Measurements from ENCODE around the gene ODC1.
A peak's percentile ranks its signal among the peaks of the same experiment; 100 is the strongest.

Gene ODC1

GRCh38 chr2:10448576-10449485 is 704 bp upstream of the ODC1 start (continued):
- no peak for TF ChIP-seq ZNF280D (tag by site-specific recombination; IDR thresholded peaks at IDR 0.05)
- TF ChIP-seq, protein P1, sequence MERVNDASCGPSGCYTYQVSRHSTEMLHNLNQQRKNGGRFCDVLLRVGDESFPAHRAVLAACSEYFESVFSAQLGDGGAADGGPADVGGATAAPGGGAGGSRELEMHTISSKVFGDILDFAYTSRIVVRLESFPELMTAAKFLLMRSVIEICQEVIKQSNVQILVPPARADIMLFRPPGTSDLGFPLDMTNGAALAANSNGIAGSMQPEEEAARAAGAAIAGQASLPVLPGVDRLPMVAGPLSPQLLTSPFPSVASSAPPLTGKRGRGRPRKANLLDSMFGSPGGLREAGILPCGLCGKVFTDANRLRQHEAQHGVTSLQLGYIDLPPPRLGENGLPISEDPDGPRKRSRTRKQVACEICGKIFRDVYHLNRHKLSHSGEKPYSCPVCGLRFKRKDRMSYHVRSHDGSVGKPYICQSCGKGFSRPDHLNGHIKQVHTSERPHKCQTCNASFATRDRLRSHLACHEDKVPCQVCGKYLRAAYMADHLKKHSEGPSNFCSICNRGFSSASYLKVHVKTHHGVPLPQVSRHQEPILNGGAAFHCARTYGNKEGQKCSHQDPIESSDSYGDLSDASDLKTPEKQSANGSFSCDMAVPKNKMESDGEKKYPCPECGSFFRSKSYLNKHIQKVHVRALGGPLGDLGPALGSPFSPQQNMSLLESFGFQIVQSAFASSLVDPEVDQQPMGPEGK (tag by site-specific recombination; IDR thresholded peaks at IDR 0.05): peak; percentile 44
- peak; percentile 55; the same call in 1 of the 2 replicates for TF ChIP-seq ZBTB20 (tag by site-specific recombination; IDR thresholded peaks at IDR 0.05)
- TF ChIP-seq YY1 (tag by site-specific recombination; IDR thresholded peaks at IDR 0.05): no peak
- TF ChIP-seq, protein P2, sequence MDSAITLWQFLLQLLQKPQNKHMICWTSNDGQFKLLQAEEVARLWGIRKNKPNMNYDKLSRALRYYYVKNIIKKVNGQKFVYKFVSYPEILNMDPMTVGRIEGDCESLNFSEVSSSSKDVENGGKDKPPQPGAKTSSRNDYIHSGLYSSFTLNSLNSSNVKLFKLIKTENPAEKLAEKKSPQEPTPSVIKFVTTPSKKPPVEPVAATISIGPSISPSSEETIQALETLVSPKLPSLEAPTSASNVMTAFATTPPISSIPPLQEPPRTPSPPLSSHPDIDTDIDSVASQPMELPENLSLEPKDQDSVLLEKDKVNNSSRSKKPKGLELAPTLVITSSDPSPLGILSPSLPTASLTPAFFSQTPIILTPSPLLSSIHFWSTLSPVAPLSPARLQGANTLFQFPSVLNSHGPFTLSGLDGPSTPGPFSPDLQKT (IDR thresholded peaks at IDR 0.05; ENCODE audit: borderline replicate concordance, low read depth, low read length): no peak
- TF ChIP-seq PRDM2 (tag by site-specific recombination; IDR thresholded peaks at IDR 0.05; ENCODE audit: borderline replicate concordance): no peak
- no peak for TF ChIP-seq ZNF585B (tag by site-specific recombination; IDR thresholded peaks at IDR 0.05)
- no peak for TF ChIP-seq ZNF239 (tag by site-specific recombination; IDR thresholded peaks at IDR 0.05)
- TF ChIP-seq ZNF473 (tag by site-specific recombination; IDR thresholded peaks at IDR 0.05): no peak
- no peak for TF ChIP-seq ZNF19 (tag by site-specific recombination; IDR thresholded peaks at IDR 0.05; ENCODE audit: low read depth)
- TF ChIP-seq ZNF544 (tag by site-specific recombination; IDR thresholded peaks at IDR 0.05): no peak
- TF ChIP-seq ZNF423 (tag by site-specific recombination; IDR thresholded peaks at IDR 0.05): no peak
- TF ChIP-seq ZNF704 (tag by site-specific recombination; IDR thresholded peaks at IDR 0.05): no peak
- TF ChIP-seq, protein P3, sequence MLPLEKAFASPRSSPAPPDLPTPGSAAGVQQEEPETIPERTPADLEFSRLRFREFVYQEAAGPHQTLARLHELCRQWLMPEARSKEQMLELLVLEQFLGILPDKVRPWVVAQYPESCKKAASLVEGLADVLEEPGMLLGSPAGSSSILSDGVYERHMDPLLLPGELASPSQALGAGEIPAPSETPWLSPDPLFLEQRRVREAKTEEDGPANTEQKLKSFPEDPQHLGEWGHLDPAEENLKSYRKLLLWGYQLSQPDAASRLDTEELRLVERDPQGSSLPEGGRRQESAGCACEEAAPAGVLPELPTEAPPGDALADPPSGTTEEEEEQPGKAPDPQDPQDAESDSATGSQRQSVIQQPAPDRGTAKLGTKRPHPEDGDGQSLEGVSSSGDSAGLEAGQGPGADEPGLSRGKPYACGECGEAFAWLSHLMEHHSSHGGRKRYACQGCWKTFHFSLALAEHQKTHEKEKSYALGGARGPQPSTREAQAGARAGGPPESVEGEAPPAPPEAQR (tag by site-specific recombination; IDR thresholded peaks at IDR 0.05): no peak
- no peak for TF ChIP-seq ZNF830 (tag by site-specific recombination; IDR thresholded peaks at IDR 0.05; ENCODE audit: low read depth)
- no peak for TF ChIP-seq REST (tag by site-specific recombination; IDR thresholded peaks at IDR 0.05)
- no peak for TF ChIP-seq ZNF146 (tag by site-specific recombination; IDR thresholded peaks at IDR 0.05)
- peak; percentile 79 for TF ChIP-seq ZFP69B (tag by site-specific recombination; IDR thresholded peaks at IDR 0.05)
- no peak for TF ChIP-seq HOXA7 (CRISPR knock-in tag; IDR thresholded peaks at IDR 0.05; ENCODE audit: borderline replicate concordance)
